HG02885 (cell line): Measurements from ENCODE around the gene CYP4F22.
"Not testable (repeated sequence)": the region's sequence is repeated elsewhere in the genome, so short reads cannot be mapped to it uniquely, and the experiment has no call there.

Source experiments
- ATAC-seq: cut with Tn5 transposase; IDR thresholded peaks from one replicate; pipeline ENCODE4 v1.9.1; 2021; ENCODE audit warnings: mild to moderate bottlenecking; ENCODE audit not compliant: unreplicated experiment, poor library complexity

CYP4F22 gene

DNA sequence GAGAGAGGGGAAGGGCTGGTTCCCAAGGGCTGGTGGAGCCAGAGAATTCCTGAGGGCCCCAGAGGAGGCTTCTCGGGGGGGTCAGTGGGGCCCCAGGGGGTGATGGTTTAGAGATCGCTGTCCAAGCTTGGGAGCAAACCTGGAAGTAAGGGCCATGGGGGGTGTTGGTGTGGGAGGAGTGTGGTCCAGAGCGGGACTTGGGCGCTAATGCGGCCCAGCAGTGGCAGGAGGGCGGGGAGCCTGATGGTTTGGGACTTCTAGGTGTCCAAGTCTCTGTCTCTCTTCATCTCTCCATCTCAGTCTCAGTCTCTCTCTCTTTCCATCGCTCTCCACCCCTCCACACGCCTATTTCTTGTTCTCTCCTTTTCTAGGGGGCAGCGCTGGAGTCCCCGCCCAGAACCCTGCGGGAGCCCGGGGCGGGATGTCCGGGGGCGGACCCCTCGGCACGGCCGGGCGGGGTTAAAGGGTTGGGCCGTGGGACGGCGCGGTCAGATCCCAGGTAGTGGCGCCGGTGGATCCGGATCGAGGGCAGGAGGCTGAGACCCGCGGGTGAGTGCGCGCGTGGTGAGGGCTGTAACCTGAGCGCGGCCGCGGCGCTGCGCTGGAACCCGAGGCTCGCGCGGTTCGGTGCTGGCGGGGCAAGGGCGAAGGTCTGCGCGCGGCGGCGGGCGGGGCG, at the start of gene CYP4F22:
TSS of gene CYP4F22 (plus strand) at position 491 of the 676 bp plus-strand sequence. CDS start 16,812 bp downstream, outside the sequence.
- no peak for ATAC-seq

- ATAC-seq: no peak
Measured at GRCh38 chr19:15461694-15462093, 46.6 kb upstream of the CYP4F22 start.

DNA sequence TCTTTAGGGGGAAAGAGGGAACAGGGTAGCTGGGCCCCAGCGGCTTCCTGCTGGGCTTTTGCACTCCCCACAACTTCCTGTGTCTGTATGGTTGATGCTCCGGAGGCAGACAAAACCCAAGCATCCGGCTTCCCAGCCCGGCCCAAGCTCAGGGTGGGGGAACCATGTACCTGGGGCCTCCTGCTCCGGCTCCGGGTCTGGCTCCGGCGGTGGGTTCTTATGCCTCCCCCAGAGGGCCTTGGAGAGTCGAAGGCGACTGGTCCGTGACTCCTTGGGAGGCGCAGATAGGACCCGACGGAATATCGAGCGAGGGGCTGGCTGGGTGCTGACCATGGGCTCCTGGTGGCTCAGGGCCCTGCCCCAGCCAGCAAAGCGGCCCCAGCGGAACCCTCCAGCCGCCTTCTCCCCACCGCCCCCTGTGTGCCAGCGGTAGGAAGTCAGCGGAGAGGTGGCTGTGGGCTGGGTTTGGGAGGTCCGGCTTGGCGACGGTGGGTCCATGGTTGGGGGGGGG, 44.4 kb upstream of the CYP4F22 start:
- peak; percentile 56 for ATAC-seq

GRCh38 chr19:15464394-15465385, 43.6 kb upstream of the CYP4F22 start, which contains the start of gene RASAL3:
Gene RASAL3 (minus strand): TSS chr19:15464544. CDS start chr19:15464358, 186 bp downstream.
- peak; percentile 57 for ATAC-seq

DNA sequence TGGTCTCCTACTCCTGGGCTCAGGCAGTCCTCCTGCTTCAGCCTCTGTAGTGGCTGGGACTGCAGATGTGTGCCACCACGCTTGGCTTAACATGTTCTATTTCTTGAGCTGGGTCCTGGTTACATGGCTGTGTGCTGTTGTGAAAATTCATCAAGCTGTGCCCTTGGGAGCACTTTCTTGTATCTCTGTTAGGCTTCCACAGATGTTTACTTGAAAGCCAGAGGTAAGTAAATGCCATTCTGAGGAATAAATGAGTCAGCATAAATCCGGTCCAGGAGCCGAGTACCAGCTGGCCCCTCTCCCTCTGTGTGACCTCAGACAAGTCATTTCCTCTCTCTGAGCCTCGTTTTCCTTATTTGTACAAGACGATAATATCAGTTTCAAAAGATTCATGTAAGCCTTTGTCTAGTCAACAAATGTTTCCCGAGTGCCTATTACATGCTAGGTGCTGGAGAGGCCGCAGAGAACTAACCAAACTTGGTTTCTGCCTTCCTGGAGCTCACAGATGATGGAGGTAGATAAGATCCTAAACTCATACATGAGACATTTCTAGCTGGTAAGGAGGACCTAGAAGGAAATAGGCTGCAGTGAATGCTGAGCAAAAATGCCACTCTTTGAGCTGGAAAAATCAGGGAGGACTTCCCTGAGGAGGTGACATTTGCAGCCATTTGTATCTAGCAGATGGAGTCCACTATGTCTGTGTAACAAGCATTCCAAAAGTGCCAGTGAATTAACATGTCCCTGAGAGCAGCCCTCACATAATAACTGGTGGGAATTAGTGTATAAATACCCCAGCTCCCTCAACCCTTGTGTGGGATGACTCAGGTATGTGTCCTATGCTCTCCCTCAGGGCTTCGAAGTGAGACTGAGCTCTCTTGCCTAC, 41.2 kb upstream of the CYP4F22 start:
- ATAC-seq: no peak

DNA sequence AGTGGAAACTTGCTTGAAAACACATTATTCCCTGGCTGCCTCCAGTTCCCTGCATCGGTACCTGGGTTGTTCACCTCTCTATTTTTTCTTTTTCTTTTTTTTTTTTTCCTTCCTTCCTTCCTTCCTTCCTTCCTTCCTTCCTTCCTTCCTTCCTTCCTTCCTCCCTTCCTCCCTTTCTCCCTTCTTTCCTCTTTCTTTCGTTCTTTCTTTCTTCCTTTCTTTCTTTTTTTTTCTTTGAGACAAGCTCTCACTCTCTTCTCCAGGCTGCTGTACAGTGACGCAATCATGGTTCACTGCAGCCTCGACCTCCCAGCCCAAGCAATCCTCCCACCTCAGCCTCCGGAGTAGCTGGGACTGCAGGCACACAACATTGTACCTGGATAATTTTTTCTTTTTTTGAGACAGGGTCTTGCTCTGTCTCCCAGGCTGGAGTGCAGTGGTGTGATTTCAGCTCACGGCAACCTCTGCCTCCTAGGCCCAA, 40.6 kb upstream of the CYP4F22 start:
- no peak for ATAC-seq

- no peak for ATAC-seq
Measured at GRCh38 chr19:15468675-15469512, 39.4 kb upstream of the CYP4F22 start.

DNA sequence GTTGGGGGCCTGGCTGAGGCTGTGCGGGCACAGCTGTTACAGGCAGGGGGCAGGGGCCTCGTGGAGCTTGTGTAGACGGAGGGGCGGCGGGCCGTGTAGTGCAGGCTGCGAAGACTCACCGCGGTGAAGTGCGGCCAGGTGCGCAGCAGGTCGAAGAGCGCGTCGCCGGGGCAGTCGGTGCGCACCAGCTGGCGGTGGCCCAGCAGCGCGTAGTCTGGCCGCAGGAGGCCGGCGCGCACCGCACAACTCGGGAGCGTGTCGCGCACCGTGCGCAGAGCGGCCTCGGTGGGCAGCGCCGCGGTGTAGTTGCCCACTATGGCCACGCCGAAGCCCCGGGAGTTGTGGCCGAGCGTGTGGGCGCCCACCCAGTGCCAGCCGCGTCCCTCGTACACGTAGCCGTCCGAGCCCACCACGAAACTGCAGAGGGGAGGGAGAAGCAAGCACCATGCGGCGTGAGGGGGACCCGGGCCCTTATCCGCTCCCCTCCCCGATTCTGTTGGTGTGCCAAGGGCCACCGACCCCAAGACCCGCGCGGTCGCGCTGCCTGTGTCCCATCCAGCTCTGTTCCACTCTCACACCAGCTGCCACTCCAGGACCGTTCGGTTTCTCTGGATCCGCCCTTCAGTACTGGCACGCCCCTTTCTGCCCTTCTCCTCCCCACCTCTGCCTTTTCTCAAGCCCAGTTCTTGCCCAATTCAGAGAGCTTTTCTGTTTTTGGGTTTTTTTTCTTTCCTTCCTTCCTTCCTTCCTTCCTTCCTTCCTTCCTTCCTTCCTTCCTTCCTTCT, 38.6 kb upstream of the CYP4F22 start:
- ATAC-seq: no peak

GRCh38 chr19:15471639-15472101, 36.7 kb upstream of the CYP4F22 start:
- no peak for ATAC-seq

DNA sequence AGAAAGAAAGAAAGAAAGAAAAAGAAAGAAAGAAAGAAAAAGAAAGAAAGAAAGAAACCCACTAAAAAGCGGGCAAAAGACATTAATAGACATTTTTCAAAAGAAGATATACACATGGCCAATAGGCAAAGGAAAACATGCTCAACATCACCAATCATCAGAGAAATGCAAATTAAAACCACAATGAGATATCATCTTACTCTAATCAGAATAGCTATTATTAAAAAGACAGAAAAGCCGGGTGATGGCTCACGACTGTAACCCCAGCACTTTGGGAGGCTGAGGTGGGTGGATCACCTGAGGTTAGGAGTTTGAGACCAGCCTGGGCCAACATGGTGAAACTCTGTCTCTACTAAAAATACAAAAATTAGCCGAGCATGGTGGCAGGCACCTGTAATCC, 34.5 kb upstream of the CYP4F22 start:
- ATAC-seq: not testable (repeated sequence)

DNA sequence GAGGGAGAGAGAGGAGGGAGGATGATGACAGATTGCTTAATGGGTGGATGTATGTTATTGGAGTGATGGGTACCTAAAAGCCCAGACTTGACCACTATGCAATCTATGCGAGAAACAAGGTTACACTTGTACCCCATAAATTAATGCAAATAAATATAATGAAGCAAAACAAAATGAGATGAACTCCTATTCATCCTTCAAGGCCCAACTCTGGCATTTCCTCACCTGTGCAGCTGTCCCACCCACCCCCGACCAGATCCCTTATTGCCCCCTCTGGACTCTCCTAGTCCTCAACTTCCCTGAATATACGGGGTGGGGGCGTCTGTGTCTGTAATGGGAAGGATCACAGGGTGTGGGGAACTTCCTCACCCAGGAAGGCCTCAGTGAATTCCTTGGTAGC, 33.2 kb upstream of the CYP4F22 start:
- no peak for ATAC-seq

DNA sequence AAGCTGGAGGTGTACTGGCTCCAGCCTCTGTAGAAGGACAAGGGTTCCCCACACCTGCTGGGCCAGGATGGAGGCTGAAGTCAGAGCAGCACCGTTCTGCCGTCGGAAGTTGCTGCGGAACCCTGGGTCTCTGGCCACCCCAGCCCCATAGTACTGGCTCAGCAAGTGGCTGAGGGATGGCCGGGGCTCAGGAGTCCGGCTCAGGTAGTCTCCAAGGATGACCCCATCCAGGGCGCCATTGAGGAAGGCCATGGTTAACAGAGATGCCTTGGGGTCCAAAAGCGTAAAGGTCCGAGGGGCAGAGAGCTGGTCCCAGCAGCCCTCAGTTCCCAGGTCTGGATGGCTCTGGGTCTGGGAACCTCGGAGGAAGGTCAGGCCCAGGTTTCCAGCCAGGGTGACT, 32.7 kb upstream of the CYP4F22 start:
- ATAC-seq: no peak

DNA sequence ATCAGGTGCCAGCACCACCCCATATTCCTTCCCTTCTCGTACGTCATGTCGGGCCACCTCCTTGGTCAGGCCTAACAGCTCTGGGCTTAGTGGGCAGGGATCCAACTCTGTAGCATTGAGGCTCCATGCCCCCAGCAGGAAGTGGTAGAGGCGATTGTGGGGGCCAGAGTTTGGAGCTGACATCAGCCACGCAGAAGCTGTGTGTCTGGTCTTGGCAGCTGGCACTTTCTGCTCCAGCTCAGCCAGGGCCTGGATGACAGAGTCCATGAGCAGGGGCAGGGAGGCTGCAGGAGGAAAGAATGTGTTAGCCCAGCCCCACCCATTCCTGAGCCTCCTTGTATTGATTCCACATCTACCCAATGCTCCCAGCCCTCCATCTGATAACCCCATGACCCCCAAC, 32.0 kb upstream of the CYP4F22 start:
- ATAC-seq: no peak

GRCh38 chr19:15479391-15480345, 28.7 kb upstream of the CYP4F22 start, which contains the start of gene PGLYRP2:
Gene PGLYRP2 (minus strand): TSS chr19:15479501. CDS start chr19:15479371, 130 bp downstream.
- no peak for ATAC-seq

- not testable (repeated sequence) for ATAC-seq
Measured at GRCh38 chr19:15480996-15481395, 27.3 kb upstream of the CYP4F22 start.

GRCh38 chr19:15485768-15486167, 22.6 kb upstream of the CYP4F22 start:
- ATAC-seq: not testable (repeated sequence)

DNA sequence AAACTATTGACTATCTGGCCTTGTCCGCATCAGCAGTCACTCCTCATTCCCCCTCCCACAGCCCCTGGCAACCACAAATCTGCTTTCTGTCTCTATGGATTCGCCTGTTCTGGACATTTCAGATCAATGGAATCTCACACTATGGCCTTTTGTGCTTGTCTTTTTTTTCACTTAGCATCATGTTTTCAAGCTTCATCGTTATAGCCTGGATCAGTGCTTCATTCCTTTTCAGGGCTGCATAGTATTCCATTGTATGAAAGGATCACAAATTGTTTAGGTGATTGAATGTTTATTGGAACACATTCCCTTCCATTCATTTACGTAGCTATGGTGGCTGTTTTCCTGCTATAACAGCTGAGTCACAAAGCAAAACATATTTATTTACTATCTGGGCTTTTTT, 21.3 kb upstream of the CYP4F22 start:
- ATAC-seq: no peak
